Mesenchymal stem cell (in vitro differentiated cells and primary cell): ENCODE measurements around the gene MEPCE.

ENCODE experiments used
- DNase-seq: peaks from one replicate; pipeline ENCODE4 v3.0.0-alpha.2; 2013
- H2AFZ ChIP-seq: one replicate; pipeline ENCODE4 v1.6.1; 2013; ENCODE audit warnings: low read depth, mild to moderate bottlenecking, control low read depth, inconsistent platforms, low read length, moderate library complexity
- H2AK5ac ChIP-seq: 2 replicates; pipeline ENCODE4 v1.6.1; 2013; ENCODE audit warnings: low read length, moderate library complexity, mild to moderate bottlenecking, inconsistent platforms; ENCODE audit not compliant: severe bottlenecking
- H2BK120ac ChIP-seq: one replicate; pipeline ENCODE4 v1.6.1; 2013; ENCODE audit warnings: low read depth, mild to moderate bottlenecking, inconsistent platforms, low read length, moderate library complexity
- H2BK12ac ChIP-seq, 2 experiments: one replicate each; pipeline ENCODE4 v1.6.1; 2013; ENCODE audit warnings: inconsistent platforms in 2 of 2, low read length in 2 of 2, mild to moderate bottlenecking in 2 of 2, moderate library complexity in 2 of 2, control low read depth in 1 of 2
- H2BK15ac ChIP-seq: one replicate; pipeline ENCODE4 v1.6.1; 2013; ENCODE audit warnings: mild to moderate bottlenecking, low read depth, inconsistent platforms; ENCODE audit not compliant: poor library complexity, severe bottlenecking
- H2BK5ac ChIP-seq: 2 replicates; pipeline ENCODE4 v1.6.1; 2013; ENCODE audit warnings: low read depth, mild to moderate bottlenecking, low read length, control low read depth, inconsistent platforms; ENCODE audit not compliant: poor library complexity, severe bottlenecking
- H3K14ac ChIP-seq, 2 experiments: one replicate each; pipeline ENCODE4 v1.6.1; 2013; ENCODE audit warnings: inconsistent platforms in 2 of 2, low read length in 2 of 2, control low read depth in 1 of 2, mild to moderate bottlenecking in 1 of 2, moderate library complexity in 1 of 2
- H3K18ac ChIP-seq, 2 experiments: one replicate each; pipeline ENCODE4 v1.6.1; 2013; ENCODE audit warnings: inconsistent platforms in 2 of 2, low read length in 2 of 2, control low read depth in 1 of 2, low read depth in 1 of 2, mild to moderate bottlenecking in 1 of 2
- H3K23ac ChIP-seq, 2 experiments: one replicate each; pipeline ENCODE4 v1.6.1; 2013; ENCODE audit warnings: inconsistent platforms in 2 of 2, low read length in 2 of 2, mild to moderate bottlenecking in 2 of 2, moderate library complexity in 2 of 2, control low read depth in 1 of 2
- H3K27ac ChIP-seq: 2 replicates; pipeline ENCODE4 v1.5.1; 2013; ENCODE audit warnings: mild to moderate bottlenecking, moderate library complexity, low read length, control low read depth, inconsistent platforms; ENCODE audit not compliant: poor library complexity, severe bottlenecking
- H3K27me3 ChIP-seq, 2 experiments: 2 replicates each; pipeline versions ENCODE4 v1.6.1 to v1.7.0; 2013; ENCODE audit warnings: low read length in 2 of 2, mild to moderate bottlenecking in 2 of 2, moderate library complexity in 2 of 2, control low read depth in 1 of 2, inconsistent platforms in 1 of 2; ENCODE audit not compliant: control insufficient read depth in 1 of 2, insufficient read depth in 1 of 2
- H3K36me3 ChIP-seq, 2 experiments: 2 replicates each; pipeline versions ENCODE4 v1.6.1 to v1.7.0; 2013; ENCODE audit warnings: low read length in 2 of 2, control low read depth in 1 of 2, inconsistent platforms in 1 of 2, low read depth in 1 of 2, mild to moderate bottlenecking in 1 of 2; ENCODE audit not compliant: insufficient read depth in 2 of 2, control insufficient read depth in 1 of 2
- H3K4ac ChIP-seq, 2 experiments: one replicate each; pipeline ENCODE4 v1.6.1; 2013; ENCODE audit warnings: inconsistent platforms in 2 of 2, low read length in 2 of 2, mild to moderate bottlenecking in 2 of 2, moderate library complexity in 2 of 2, control low read depth in 1 of 2, low read depth in 1 of 2
- H3K4me1 ChIP-seq: 2 replicates; pipeline ENCODE4 v1.6.1; 2013; ENCODE audit warnings: low read depth, low read length, control low read depth; ENCODE audit not compliant: control insufficient read depth, insufficient read depth
- H3K4me2 ChIP-seq: 2 replicates; pipeline ENCODE4 v1.6.1; 2013; ENCODE audit warnings: low read length, mild to moderate bottlenecking, inconsistent platforms; ENCODE audit not compliant: poor library complexity, severe bottlenecking
- H3K4me3 ChIP-seq, 2 experiments: 2 replicates each; pipeline versions ENCODE4 v1.5.1 to v1.7.0; 2013; ENCODE audit warnings: low read length in 2 of 2, mild to moderate bottlenecking in 2 of 2, control low read depth in 1 of 2, low read depth in 1 of 2; ENCODE audit not compliant: insufficient read depth in 1 of 2
- H3K79me1 ChIP-seq: replicated peaks from 2 replicates; pipeline ENCODE4 v1.6.1; 2013; ENCODE audit warnings: mild to moderate bottlenecking, control low read depth, low read length, inconsistent platforms; ENCODE audit not compliant: poor library complexity, severe bottlenecking
- H3K9ac ChIP-seq: 2 replicates; pipeline ENCODE4 v1.7.0; 2013; ENCODE audit warnings: mild to moderate bottlenecking, low read length, moderate library complexity
- H3K9me3 ChIP-seq: 2 replicates; pipeline ENCODE4 v1.7.0; 2013; ENCODE audit warnings: mild to moderate bottlenecking, low read length; ENCODE audit not compliant: control insufficient read depth
- H4K8ac ChIP-seq: one replicate; pipeline ENCODE4 v1.6.1; 2013; ENCODE audit warnings: inconsistent platforms, mild to moderate bottlenecking, low read length, moderate library complexity
- H4K91ac ChIP-seq: one replicate; pipeline ENCODE4 v1.6.1; 2013; ENCODE audit warnings: mild to moderate bottlenecking, low read length, inconsistent platforms
- WGBS: methylation state at CpG from one replicate; pipeline ENCODE4 v1.1.7; 2013; ENCODE audit warnings: mixed read lengths; 5-methylcytosine and 5-hydroxymethylcytosine counted together

The MEPCE gene

GRCh38 chr7:100435401-100436304 is 6.0 kb downstream of the MEPCE start:
- Histone ChIP-seq H4K8ac (peak overlapping the region; percentile 97), H2AK5ac (peak overlapping the region; percentile 62), H2BK120ac (peak overlapping the region; percentile 95), H3K9me3 (no peaks in the 10 kb centered on the region), H2BK12ac (peak overlapping the region in 1 of 2 experiments; percentile 80), H3K79me1 (peaks cover 4% of the 10 kb centered on the region), H3K27me3 (no peaks in the 10 kb centered on the region), H3K4me1 (peaks cover 26% of the 10 kb centered on the region), H3K36me3 (peaks cover 38 to 48% of the 10 kb centered on the region in 2 experiments), H2BK15ac (peak overlapping the region; percentile 61), H4K91ac (peak overlapping the region; percentile 96), H3K18ac (peak overlapping the region; percentile 97), H3K9ac (peak overlapping the region; percentile 90), H2BK5ac (peak overlapping the region; percentile 46), H2AFZ (peak overlapping the region; percentile 57), H3K4ac (peak overlapping the region; percentile 88 to 99), H3K27ac (peak overlapping the region; percentile 79), H3K4me3 (peak overlapping the region; percentile 89 to 98), H3K14ac (peak overlapping the region; percentile 49 to 100), H3K23ac (peak overlapping the region in 1 of 2 experiments; percentile 95), H3K4me2 (peak overlapping the region; percentile 92)
- peak; percentile 33 for DNase-seq
- 2% methylated on average over 55 of the region's 81 CpGs for WGBS

- H3K79me1 ChIP-seq, result peaks cover 4% of the 10 kb centered on the region
- H2AK5ac ChIP-seq, result peak overlapping the region; percentile 88
- DNase-seq, result no peak
- H3K27me3 ChIP-seq, result no peaks in the 10 kb centered on the region
- no peak overlapping the region for H2AFZ ChIP-seq
- H3K4ac ChIP-seq, result no peak overlapping the region
- H3K23ac ChIP-seq, result no peak overlapping the region
- 97% methylated on average over 28 of the region's 28 CpGs for WGBS
- H3K9ac ChIP-seq, result peak overlapping the region; percentile 90
- no peak overlapping the region for H4K91ac ChIP-seq
- peak overlapping the region; percentile 29 for H4K8ac ChIP-seq
- no peaks in the 10 kb centered on the region for H3K9me3 ChIP-seq
- H3K14ac ChIP-seq, result no peak overlapping the region
- peak overlapping the region in 1 of 2 experiments; percentile 89 for H3K4me3 ChIP-seq
- H2BK5ac ChIP-seq, result no peak overlapping the region
- H2BK120ac ChIP-seq, result no peak overlapping the region
- H3K27ac ChIP-seq, result peak overlapping the region; percentile 8
- peaks cover 26 to 31% of the 10 kb centered on the region in 2 experiments for H3K36me3 ChIP-seq
- no peak overlapping the region for H3K4me2 ChIP-seq
- H3K18ac ChIP-seq, result peak overlapping the region in 1 of 2 experiments; percentile 49
- peaks cover 15% of the 10 kb centered on the region for H3K4me1 ChIP-seq
- peak overlapping the region in 1 of 2 experiments; percentile 74 for H2BK12ac ChIP-seq
- H2BK15ac ChIP-seq, result peak overlapping the region; percentile 61
These were observed 7.8 kb downstream of the MEPCE start for GRCh38 chr7:100437150-100438100.

DNA sequence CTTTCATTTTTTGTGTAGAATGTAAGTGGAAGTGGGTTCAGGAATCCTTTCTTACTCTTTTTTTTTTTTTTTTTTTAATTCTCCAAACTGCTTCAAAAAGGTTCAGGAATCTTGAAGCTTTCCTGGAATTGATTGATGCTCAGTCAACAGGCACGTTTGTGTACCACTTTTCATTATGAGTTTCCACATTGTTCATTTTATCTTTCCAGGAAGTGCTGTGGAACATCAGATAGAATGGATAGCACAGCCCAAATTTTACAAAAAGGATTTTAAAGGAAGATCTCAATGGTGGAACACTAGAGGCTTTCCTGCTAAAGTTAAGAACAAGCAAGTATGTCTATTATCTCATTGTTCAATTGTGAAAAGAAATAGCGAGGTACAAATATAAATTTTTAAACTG is 8.5 kb downstream of the MEPCE start:
- Histone ChIP-seq H3K4me1 (peaks cover 12% of the 10 kb centered on the region), H3K14ac (no peak overlapping the region), H2AK5ac (no peak overlapping the region), H2AFZ (no peak overlapping the region), H4K91ac (no peak overlapping the region), H3K4ac (no peak overlapping the region), H2BK12ac (no peak overlapping the region), H3K9ac (no peak overlapping the region), H3K27ac (no peak overlapping the region), H3K4me3 (no peak overlapping the region), H3K36me3 (peaks cover 20 to 24% of the 10 kb centered on the region in 2 experiments), H3K27me3 (no peaks in the 10 kb centered on the region), H3K4me2 (no peak overlapping the region), H4K8ac (no peak overlapping the region), H3K79me1 (peaks cover 4% of the 10 kb centered on the region), H3K23ac (no peak overlapping the region), H2BK5ac (no peak overlapping the region), H2BK120ac (no peak overlapping the region), H3K9me3 (no peaks in the 10 kb centered on the region), H3K18ac (no peak overlapping the region), H2BK15ac (peak overlapping the region; percentile 61)
- WGBS, result 69% methylated on average over 2 of the region's 2 CpGs
- DNase-seq, result no peak
